DOHH2 (cell line): ENCODE results near the gene SLC5A10.

Experiments
- EZH2phosphoT487 ChIP-seq: fragments of 200-600 bp; sonication (generic); IDR thresholded peaks from 2 replicates; pipeline ENCODE4 v1.6.1; 2017; ENCODE audit warnings: borderline replicate concordance, mild to moderate bottlenecking, antibody characterized with exemption, low read length, moderate library complexity, mixed read lengths
- TF ChIP-seq, protein P1 (sequence below): fragments of 200-600 bp; sonication (generic); IDR thresholded peaks from one replicate; pipeline ENCODE4 v1.5.1; 2014; ENCODE audit warnings: antibody characterized with exemption, mild to moderate bottlenecking, low read depth, low read length; ENCODE audit not compliant: poor library complexity, severe bottlenecking

DNA sequence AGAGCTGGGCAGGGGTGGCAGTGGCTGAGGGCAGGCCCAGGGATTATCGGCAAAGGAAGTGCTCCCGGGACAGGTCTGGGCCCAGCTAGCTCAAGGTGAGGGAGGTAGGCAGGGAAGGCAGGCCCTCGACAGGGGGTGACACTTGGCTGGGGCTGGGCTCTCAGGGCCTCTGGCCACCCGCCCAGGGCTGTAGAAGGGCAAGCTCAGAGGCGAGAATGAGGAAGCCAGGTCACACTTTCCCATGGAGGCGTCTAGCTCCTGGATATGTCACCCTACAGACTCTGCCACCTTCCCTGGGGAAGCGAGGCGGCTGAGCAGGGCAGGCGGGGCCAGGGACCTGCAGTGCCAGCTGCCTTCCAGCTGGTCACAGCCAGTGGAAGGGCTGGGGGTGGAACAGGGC is 33.5 kb downstream of the SLC5A10 start:
- TF ChIP-seq, protein P1, sequence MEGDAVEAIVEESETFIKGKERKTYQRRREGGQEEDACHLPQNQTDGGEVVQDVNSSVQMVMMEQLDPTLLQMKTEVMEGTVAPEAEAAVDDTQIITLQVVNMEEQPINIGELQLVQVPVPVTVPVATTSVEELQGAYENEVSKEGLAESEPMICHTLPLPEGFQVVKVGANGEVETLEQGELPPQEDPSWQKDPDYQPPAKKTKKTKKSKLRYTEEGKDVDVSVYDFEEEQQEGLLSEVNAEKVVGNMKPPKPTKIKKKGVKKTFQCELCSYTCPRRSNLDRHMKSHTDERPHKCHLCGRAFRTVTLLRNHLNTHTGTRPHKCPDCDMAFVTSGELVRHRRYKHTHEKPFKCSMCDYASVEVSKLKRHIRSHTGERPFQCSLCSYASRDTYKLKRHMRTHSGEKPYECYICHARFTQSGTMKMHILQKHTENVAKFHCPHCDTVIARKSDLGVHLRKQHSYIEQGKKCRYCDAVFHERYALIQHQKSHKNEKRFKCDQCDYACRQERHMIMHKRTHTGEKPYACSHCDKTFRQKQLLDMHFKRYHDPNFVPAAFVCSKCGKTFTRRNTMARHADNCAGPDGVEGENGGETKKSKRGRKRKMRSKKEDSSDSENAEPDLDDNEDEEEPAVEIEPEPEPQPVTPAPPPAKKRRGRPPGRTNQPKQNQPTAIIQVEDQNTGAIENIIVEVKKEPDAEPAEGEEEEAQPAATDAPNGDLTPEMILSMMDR = no peak
- no peak for TF ChIP-seq EZH2phosphoT487
